ENCODE results near the gene HIC2. TPM values are rescaled to one million over a fixed set of nuclear protein-coding genes. Genes with fewer than 3 reads are reported as not detected.
"Not testable (repeated sequence)": the region's sequence is repeated elsewhere in the genome, so short reads cannot be mapped to it uniquely, and the experiment has no call there.

The HIC2 gene

DNA sequence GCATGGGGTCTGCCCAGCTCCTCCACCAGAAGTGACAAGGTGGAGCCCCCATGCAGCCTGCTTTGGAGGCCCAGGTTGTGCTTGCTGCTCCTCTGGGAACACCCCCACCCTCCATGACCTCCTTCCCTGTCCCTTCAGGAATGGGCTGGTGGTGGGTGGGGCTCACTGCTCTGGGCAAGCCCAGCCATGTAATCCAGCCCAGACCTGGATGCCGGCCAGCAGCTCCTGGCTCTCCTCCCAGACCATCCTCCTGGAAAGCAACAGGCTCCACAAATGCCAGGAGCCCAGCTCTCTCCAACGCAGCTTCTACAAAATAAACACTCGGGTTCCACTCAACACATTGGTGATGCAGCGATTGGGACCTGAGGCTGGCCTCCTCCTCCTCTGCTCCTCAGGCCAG is 80.8 kb downstream of the HIC2 start:
- not testable (repeated sequence) for DNase-seq; H3K9me3 ChIP-seq (ENCODE audit: control insufficient read depth, low read length); H3K4me2 ChIP-seq (ENCODE audit: low read length, poor library complexity, severe bottlenecking); H3K4me3 ChIP-seq (ENCODE audit: insufficient read depth in 1 of 2, low read depth in 1 of 2, low read length in 2 of 2); H3K9ac ChIP-seq (ENCODE audit: low read length); H2BK15ac ChIP-seq (ENCODE audit: low read depth, poor library complexity, severe bottlenecking); H2BK12ac ChIP-seq (ENCODE audit: low read length in 2 of 2); H2AK5ac ChIP-seq (ENCODE audit: low read length, severe bottlenecking); H3K4ac ChIP-seq (ENCODE audit: low read depth in 1 of 2, low read length in 2 of 2); H3K14ac ChIP-seq (ENCODE audit: low read length in 2 of 2); H3K27me3 ChIP-seq (ENCODE audit: control insufficient read depth in 1 of 2, insufficient read depth in 1 of 2, low read length in 2 of 2); H2BK120ac ChIP-seq (ENCODE audit: low read depth, low read length); H2BK5ac ChIP-seq (ENCODE audit: low read depth, low read length, poor library complexity, severe bottlenecking); H3K79me1 ChIP-seq (replicated peaks; ENCODE audit: low read length, poor library complexity, severe bottlenecking); H3K36me3 ChIP-seq (ENCODE audit: control insufficient read depth in 1 of 2, insufficient read depth in 2 of 2, low read depth in 1 of 2, low read length in 2 of 2); H3K4me1 ChIP-seq (ENCODE audit: control insufficient read depth, insufficient read depth, low read depth, low read length); H3K27ac ChIP-seq (ENCODE audit: low read length, poor library complexity, severe bottlenecking); H4K91ac ChIP-seq (ENCODE audit: low read length); H2AFZ ChIP-seq (ENCODE audit: low read depth, low read length); H3K18ac ChIP-seq (ENCODE audit: low read depth in 1 of 2, low read length in 2 of 2); H3K23ac ChIP-seq (ENCODE audit: low read length in 2 of 2); H4K8ac ChIP-seq (ENCODE audit: low read length)
- no CpG with 5 or more reads among the region's 4 CpGs for WGBS

GRCh38 chr22:21498489-21498888 is 81.3 kb downstream of the HIC2 start:
- not testable (repeated sequence) for H2AFZ ChIP-seq (ENCODE audit: low read depth, low read length); H4K8ac ChIP-seq (ENCODE audit: low read length); H3K4me3 ChIP-seq (ENCODE audit: insufficient read depth in 1 of 2, low read depth in 1 of 2, low read length in 2 of 2); H3K9me3 ChIP-seq (ENCODE audit: control insufficient read depth, low read length); H2BK120ac ChIP-seq (ENCODE audit: low read depth, low read length); H3K27me3 ChIP-seq (ENCODE audit: control insufficient read depth in 1 of 2, insufficient read depth in 1 of 2, low read length in 2 of 2); H4K91ac ChIP-seq (ENCODE audit: low read length); H2BK15ac ChIP-seq (ENCODE audit: low read depth, poor library complexity, severe bottlenecking); H2AK5ac ChIP-seq (ENCODE audit: low read length, severe bottlenecking); H3K36me3 ChIP-seq (ENCODE audit: control insufficient read depth in 1 of 2, insufficient read depth in 2 of 2, low read depth in 1 of 2, low read length in 2 of 2); H2BK12ac ChIP-seq (ENCODE audit: low read length in 2 of 2); DNase-seq; H3K23ac ChIP-seq (ENCODE audit: low read length in 2 of 2); H3K4me1 ChIP-seq (ENCODE audit: control insufficient read depth, insufficient read depth, low read depth, low read length); H3K18ac ChIP-seq (ENCODE audit: low read depth in 1 of 2, low read length in 2 of 2); H3K4ac ChIP-seq (ENCODE audit: low read depth in 1 of 2, low read length in 2 of 2); H3K79me1 ChIP-seq (replicated peaks; ENCODE audit: low read length, poor library complexity, severe bottlenecking); H3K27ac ChIP-seq (ENCODE audit: low read length, poor library complexity, severe bottlenecking); H3K9ac ChIP-seq (ENCODE audit: low read length); H3K14ac ChIP-seq (ENCODE audit: low read length in 2 of 2); H3K4me2 ChIP-seq (ENCODE audit: low read length, poor library complexity, severe bottlenecking); H2BK5ac ChIP-seq (ENCODE audit: low read depth, low read length, poor library complexity, severe bottlenecking)
- WGBS = no CpG with 5 or more reads among the region's 7 CpGs

DNA sequence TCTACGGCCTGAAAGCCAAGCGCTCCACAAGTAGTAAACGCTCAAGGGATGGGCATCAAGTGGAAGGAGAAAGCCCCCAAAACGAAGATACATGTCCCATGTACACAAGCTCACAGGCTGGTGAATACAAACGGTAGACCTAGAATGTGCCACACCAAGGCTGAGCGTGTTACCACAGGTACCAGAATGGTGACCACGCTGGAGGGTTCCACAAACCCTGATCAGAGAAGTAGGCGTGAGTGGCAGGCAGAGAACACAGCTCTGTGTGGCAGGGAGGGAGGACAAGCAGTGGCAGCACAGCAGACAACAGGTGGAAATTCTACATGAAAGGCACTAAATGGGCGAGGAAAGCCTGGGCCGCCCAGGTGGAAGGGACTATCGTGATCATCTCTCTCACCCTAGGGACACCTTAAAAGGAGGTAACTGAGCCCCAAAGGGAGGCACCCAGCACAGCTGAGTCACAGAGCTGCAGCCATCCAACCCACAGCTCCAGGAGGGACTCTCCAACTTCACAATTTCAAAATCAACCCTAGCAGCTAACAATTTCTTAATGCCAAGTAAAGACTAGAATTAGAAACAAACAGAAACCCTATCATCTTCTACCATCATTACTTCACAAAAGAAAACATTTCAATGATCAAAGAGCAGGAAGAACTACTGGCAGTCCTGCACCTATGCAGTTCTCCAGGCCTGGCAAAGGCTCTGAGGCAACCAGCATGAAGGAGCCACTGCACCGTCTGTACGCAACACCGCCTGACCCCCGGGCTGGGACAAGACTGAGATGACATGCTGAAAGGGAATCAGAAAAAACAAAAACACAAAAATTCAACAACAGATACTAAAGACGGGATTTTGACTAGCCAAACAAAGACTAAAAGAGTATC is 82.7 kb downstream of the HIC2 start:
- H3K36me3 ChIP-seq (ENCODE audit: control insufficient read depth in 1 of 2, insufficient read depth in 2 of 2, low read depth in 1 of 2, low read length in 2 of 2); H3K18ac ChIP-seq (ENCODE audit: low read depth in 1 of 2, low read length in 2 of 2); DNase-seq; H3K4me2 ChIP-seq (ENCODE audit: low read length, poor library complexity, severe bottlenecking); H4K8ac ChIP-seq (ENCODE audit: low read length); H4K91ac ChIP-seq (ENCODE audit: low read length); H2BK120ac ChIP-seq (ENCODE audit: low read depth, low read length); H3K4me1 ChIP-seq (ENCODE audit: control insufficient read depth, insufficient read depth, low read depth, low read length); H3K9ac ChIP-seq (ENCODE audit: low read length); H3K79me1 ChIP-seq (replicated peaks; ENCODE audit: low read length, poor library complexity, severe bottlenecking); H3K27me3 ChIP-seq (ENCODE audit: control insufficient read depth in 1 of 2, insufficient read depth in 1 of 2, low read length in 2 of 2); H2BK5ac ChIP-seq (ENCODE audit: low read depth, low read length, poor library complexity, severe bottlenecking); H2AFZ ChIP-seq (ENCODE audit: low read depth, low read length); H2BK12ac ChIP-seq (ENCODE audit: low read length in 2 of 2); H2AK5ac ChIP-seq (ENCODE audit: low read length, severe bottlenecking); H3K14ac ChIP-seq (ENCODE audit: low read length in 2 of 2); H3K9me3 ChIP-seq (ENCODE audit: control insufficient read depth, low read length); H3K4ac ChIP-seq (ENCODE audit: low read depth in 1 of 2, low read length in 2 of 2); H3K23ac ChIP-seq (ENCODE audit: low read length in 2 of 2); H3K4me3 ChIP-seq (ENCODE audit: insufficient read depth in 1 of 2, low read depth in 1 of 2, low read length in 2 of 2); H2BK15ac ChIP-seq (ENCODE audit: low read depth, poor library complexity, severe bottlenecking); H3K27ac ChIP-seq (ENCODE audit: low read length, poor library complexity, severe bottlenecking): not testable (repeated sequence)
- WGBS = no CpG with 5 or more reads among the region's 16 CpGs

Small RNA genes within 50 kb of the gene (small RNA-seq; reads per million reads assigned to genes)
- gene RF00492 (ENCODE audit: low read depth) (not detected), gene RN7SKP63 (ENCODE audit: low read depth) (not detected)

Measured in mesenchymal stem cell (in vitro differentiated cells and primary cell).